Measurements from ENCODE around the gene ELMOD1. TPM values are rescaled to one million over a fixed set of nuclear protein-coding genes. Genes with fewer than 3 reads are reported as not detected.

ELMOD1 gene
- total RNA-seq, 3 donors from 2014 or later (not counting 1 experiment from before 2014, with no cell fraction given), result not detected

DNA sequence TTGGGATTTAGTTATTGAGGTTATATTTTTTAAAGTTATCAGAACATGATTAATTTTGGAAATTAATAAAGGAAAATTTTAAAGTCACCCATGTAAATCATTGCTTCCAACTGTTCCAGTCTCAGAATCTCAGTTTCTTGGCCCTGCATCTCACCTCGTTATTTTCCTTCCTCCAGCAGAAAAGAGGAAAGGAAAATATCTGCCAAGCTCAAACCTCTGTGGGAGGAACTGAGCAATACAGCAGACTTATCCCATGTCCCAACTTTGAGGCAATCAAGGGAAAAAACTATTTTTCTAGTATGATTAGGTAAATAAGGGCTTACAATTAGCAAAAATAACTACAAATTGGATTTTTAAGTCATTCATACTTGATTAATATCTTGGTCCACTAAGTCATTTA is 30.1 kb downstream of the ELMOD1 start:
- no peak overlapping the region for H3K4me3 Mint-ChIP-seq
- no peaks in the 10 kb centered on the region for H3K9me3 Mint-ChIP-seq
- no peak overlapping the region for H3K27ac ChIP-seq (ENCODE audit: low read length)
- ATAC-seq (no peak), DNase-seq (no peak)
- WGBS (ENCODE audit: insufficient coverage), result 57% methylated on average over 1 of the region's 1 CpG
- TF ChIP-seq, protein P1, sequence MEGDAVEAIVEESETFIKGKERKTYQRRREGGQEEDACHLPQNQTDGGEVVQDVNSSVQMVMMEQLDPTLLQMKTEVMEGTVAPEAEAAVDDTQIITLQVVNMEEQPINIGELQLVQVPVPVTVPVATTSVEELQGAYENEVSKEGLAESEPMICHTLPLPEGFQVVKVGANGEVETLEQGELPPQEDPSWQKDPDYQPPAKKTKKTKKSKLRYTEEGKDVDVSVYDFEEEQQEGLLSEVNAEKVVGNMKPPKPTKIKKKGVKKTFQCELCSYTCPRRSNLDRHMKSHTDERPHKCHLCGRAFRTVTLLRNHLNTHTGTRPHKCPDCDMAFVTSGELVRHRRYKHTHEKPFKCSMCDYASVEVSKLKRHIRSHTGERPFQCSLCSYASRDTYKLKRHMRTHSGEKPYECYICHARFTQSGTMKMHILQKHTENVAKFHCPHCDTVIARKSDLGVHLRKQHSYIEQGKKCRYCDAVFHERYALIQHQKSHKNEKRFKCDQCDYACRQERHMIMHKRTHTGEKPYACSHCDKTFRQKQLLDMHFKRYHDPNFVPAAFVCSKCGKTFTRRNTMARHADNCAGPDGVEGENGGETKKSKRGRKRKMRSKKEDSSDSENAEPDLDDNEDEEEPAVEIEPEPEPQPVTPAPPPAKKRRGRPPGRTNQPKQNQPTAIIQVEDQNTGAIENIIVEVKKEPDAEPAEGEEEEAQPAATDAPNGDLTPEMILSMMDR (IDR thresholded peaks at IDR 0.05), result no peak
- H3K27me3 ChIP-seq (ENCODE audit: control insufficient read depth, insufficient read depth, low read length), result peaks cover 3% of the 10 kb centered on the region
- no peaks in the 10 kb centered on the region for H3K36me3 Mint-ChIP-seq
- H3K4me1 Mint-ChIP-seq, result no peaks in the 10 kb centered on the region
- H3K9me3 ChIP-seq (ENCODE audit: control insufficient read depth, insufficient read depth, low read length), result no peaks in the 10 kb centered on the region
- peaks cover 8 to 54% of the 10 kb centered on the region in 2 donors for H3K27me3 Mint-ChIP-seq (ENCODE audit: low read depth in 2 of 2)
- intact Hi-C loops (cut with micrococcal nuclease), result no loop called here
- no peaks in the 10 kb centered on the region for H3K4me1 ChIP-seq (ENCODE audit: control insufficient read depth, insufficient read depth, low read length)
- no peak overlapping the region for H3K4me3 ChIP-seq (ENCODE audit: low read length)
- H3K36me3 ChIP-seq (ENCODE audit: control insufficient read depth, insufficient read depth, low read length), result no peaks in the 10 kb centered on the region
- no peak overlapping the region for H3K27ac Mint-ChIP-seq

DNA sequence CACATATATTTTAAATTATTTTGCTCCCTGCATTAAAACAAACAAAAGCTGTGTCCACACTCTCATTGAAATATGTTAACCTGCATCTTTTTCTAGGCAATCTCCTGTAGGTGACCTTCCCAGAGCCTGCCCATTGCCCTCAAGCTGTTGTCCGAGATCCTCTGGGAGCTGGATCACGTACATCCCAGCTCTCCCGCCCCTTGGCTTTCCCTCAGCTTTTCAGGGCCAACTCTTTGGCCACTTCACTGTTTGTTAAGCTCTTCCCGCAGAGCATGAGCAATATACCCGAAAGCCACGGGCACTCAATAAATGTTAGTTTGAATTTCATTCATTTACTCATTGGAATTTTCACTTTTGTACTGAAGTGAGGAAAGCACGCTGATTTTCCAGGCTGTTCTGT is 32.2 kb downstream of the ELMOD1 start:
- no peaks in the 10 kb centered on the region for H3K9me3 ChIP-seq (ENCODE audit: control insufficient read depth, insufficient read depth, low read length)
- no peaks in the 10 kb centered on the region for H3K36me3 Mint-ChIP-seq
- H3K27ac Mint-ChIP-seq, result no peak overlapping the region
- H3K27ac ChIP-seq (ENCODE audit: low read length), result no peak overlapping the region
- no peaks in the 10 kb centered on the region for H3K4me1 Mint-ChIP-seq
- intact Hi-C loops (cut with micrococcal nuclease), result no loop called here
- H3K4me1 ChIP-seq (ENCODE audit: control insufficient read depth, insufficient read depth, low read length), result no peaks in the 10 kb centered on the region
- H3K36me3 ChIP-seq (ENCODE audit: control insufficient read depth, insufficient read depth, low read length), result no peaks in the 10 kb centered on the region
- no peak overlapping the region for H3K4me3 Mint-ChIP-seq
- DNase-seq (no peak), ATAC-seq (no peak)
- no peaks in the 10 kb centered on the region for H3K9me3 Mint-ChIP-seq
- 72% methylated on average over 7 of the region's 7 CpGs for WGBS (ENCODE audit: insufficient coverage)
- TF ChIP-seq, protein P1 (IDR thresholded peaks at IDR 0.05), result no peak
- H3K27me3 Mint-ChIP-seq (ENCODE audit: low read depth in 2 of 2), result peaks cover 8 to 54% of the 10 kb centered on the region in 2 donors
- no peak overlapping the region for H3K4me3 ChIP-seq (ENCODE audit: low read length)
- H3K27me3 ChIP-seq (ENCODE audit: control insufficient read depth, insufficient read depth, low read length), result peaks cover 3% of the 10 kb centered on the region

DNA sequence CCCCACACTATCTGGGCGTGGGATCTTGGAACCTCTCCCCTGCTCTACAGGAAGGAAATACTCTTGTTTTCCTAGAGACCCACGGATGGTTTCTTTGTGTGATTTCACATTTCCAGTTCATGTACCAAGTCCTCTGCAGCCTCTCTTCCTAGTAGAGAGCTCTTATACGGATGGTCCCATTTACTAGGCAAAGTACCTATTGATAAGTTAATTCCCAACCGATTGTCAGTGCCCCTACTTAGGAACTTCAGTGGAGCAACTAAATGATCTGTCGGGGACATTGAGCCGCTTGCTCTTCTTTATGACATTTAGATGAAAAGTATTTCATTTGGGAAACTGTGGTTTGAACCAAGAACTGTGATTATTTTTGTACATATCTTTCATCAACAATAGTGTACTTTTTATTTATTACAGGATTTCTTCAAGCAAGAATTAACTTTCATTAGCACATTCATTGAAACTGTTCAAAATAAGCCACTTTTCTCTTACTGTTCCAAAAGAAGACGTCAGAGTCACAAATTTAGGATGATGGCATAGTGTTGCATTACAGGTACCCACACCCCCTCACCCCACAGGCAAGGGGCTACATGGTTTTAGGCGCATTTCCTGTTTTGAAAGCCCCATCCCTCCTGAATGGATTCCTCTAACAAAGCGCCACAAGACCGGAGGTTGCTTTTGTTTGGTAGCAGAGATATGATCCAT is 34.2 kb downstream of the ELMOD1 start:
- ATAC-seq, result no peak
- WGBS (ENCODE audit: insufficient coverage), result 47% methylated on average over 10 of the region's 10 CpGs
- Histone ChIP-seq H3K4me1 (ENCODE audit: control insufficient read depth, insufficient read depth, low read length) (no peaks in the 10 kb centered on the region), H3K9me3 (ENCODE audit: control insufficient read depth, insufficient read depth, low read length) (no peaks in the 10 kb centered on the region), H3K27ac (ENCODE audit: low read length) (no peak overlapping the region), H3K36me3 (ENCODE audit: control insufficient read depth, insufficient read depth, low read length) (no peaks in the 10 kb centered on the region), H3K4me3 (ENCODE audit: low read length) (no peak overlapping the region), H3K27me3 (ENCODE audit: control insufficient read depth, insufficient read depth, low read length) (peaks cover 3% of the 10 kb centered on the region)
- DNase-seq, result no peak
- Mint-ChIP-seq H3K27me3 (ENCODE audit: low read depth in 2 of 2) (peaks cover 11 to 54% of the 10 kb centered on the region in 2 donors), H3K27ac (no peak overlapping the region), H3K4me1 (no peaks in the 10 kb centered on the region), H3K36me3 (no peaks in the 10 kb centered on the region), H3K9me3 (no peaks in the 10 kb centered on the region), H3K4me3 (no peak overlapping the region)
- TF ChIP-seq, protein P1 (IDR thresholded peaks at IDR 0.05), result no peak
- intact Hi-C loops (cut with micrococcal nuclease), result no loop called here

DNA sequence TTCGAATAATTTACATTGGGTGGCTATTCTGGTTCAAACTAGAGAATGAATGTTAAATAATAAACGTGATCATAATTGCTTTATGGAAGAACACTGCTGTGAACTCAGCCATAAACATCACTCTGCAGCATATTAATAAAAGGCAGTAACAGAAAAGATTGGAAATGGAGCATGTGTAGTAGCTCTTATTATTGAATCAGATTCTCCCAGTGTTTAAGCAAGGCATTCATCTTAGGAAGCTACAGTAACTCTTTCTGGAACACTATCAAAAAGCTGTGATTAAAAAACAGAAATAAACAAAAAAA is 34.7 kb downstream of the ELMOD1 start:
- peaks cover 11 to 54% of the 10 kb centered on the region in 2 donors for H3K27me3 Mint-ChIP-seq (ENCODE audit: low read depth in 2 of 2)
- H3K27me3 ChIP-seq (ENCODE audit: control insufficient read depth, insufficient read depth, low read length), result peaks cover 3% of the 10 kb centered on the region
- H3K36me3 ChIP-seq (ENCODE audit: control insufficient read depth, insufficient read depth, low read length), result no peaks in the 10 kb centered on the region
- no peaks in the 10 kb centered on the region for H3K36me3 Mint-ChIP-seq
- no peak overlapping the region for H3K27ac ChIP-seq (ENCODE audit: low read length)
- WGBS (ENCODE audit: insufficient coverage), result 10% methylated on average over 2 of the region's 2 CpGs
- H3K9me3 Mint-ChIP-seq, result no peaks in the 10 kb centered on the region
- no peaks in the 10 kb centered on the region for H3K4me1 Mint-ChIP-seq
- H3K4me3 Mint-ChIP-seq, result no peak overlapping the region
- TF ChIP-seq, protein P1 (IDR thresholded peaks at IDR 0.05), result no peak
- ATAC-seq, result no peak
- H3K4me3 ChIP-seq (ENCODE audit: low read length), result no peak overlapping the region
- DNase-seq, result no peak
- no peaks in the 10 kb centered on the region for H3K4me1 ChIP-seq (ENCODE audit: control insufficient read depth, insufficient read depth, low read length)
- intact Hi-C loops (cut with micrococcal nuclease), result no loop called here
- no peak overlapping the region for H3K27ac Mint-ChIP-seq
- H3K9me3 ChIP-seq (ENCODE audit: control insufficient read depth, insufficient read depth, low read length), result no peaks in the 10 kb centered on the region
